Thymus (tissue), 11 donors: ENCODE results near the gene DHRS2. TPM values are rescaled to one million over a fixed set of nuclear protein-coding genes. Genes with fewer than 3 reads are reported as not detected.
"Not testable (repeated sequence)": the region's sequence is repeated elsewhere in the genome, so short reads cannot be mapped to it uniquely, and the experiment has no call there.

Experiments used
- DNase-seq, 9 donors: peaks; one replicate each; pipeline ENCODE4 v3.0.0-alpha.2; 2013; ENCODE audit warnings: low spot score in 9 of 9, low read depth in 6 of 9, missing footprints in 1 of 9
- H3K27ac ChIP-seq, 2 donors: one replicate each; pipeline ENCODE4 v1.5.1; 2013; ENCODE audit warnings: control low read depth in 1 of 2, low read depth in 1 of 2, low read length in 1 of 2, mild to moderate bottlenecking in 1 of 2, moderate library complexity in 1 of 2
- H3K27me3 ChIP-seq, 2 donors: one replicate each; pipeline ENCODE4 v1.5.1; 2013; ENCODE audit warnings: low read length in 1 of 2; ENCODE audit not compliant: control insufficient read depth in 2 of 2, insufficient read depth in 1 of 2
- H3K36me3 ChIP-seq, 2 donors: one replicate each; pipeline ENCODE4 v1.5.1; 2013; ENCODE audit warnings: low read length in 1 of 2, mild to moderate bottlenecking in 1 of 2, moderate library complexity in 1 of 2; ENCODE audit not compliant: control insufficient read depth in 2 of 2, insufficient read depth in 2 of 2
- H3K4me1 ChIP-seq, 2 donors: one replicate each; pipeline ENCODE4 v1.5.1; 2013; ENCODE audit warnings: low read length in 2 of 2; ENCODE audit not compliant: control insufficient read depth in 2 of 2, insufficient read depth in 2 of 2
- H3K4me3 ChIP-seq, 2 donors: one replicate each; pipeline ENCODE4 v1.5.1; 2013; ENCODE audit warnings: low read length in 2 of 2, control low read depth in 1 of 2, mild to moderate bottlenecking in 1 of 2
- H3K9me3 ChIP-seq, 2 donors: one replicate each; pipeline ENCODE4 v1.5.1; 2013; ENCODE audit warnings: low read length in 1 of 2, mild to moderate bottlenecking in 1 of 2; ENCODE audit not compliant: control insufficient read depth in 2 of 2, insufficient read depth in 1 of 2
- WGBS: extraction: QIAGEN DNeasy Blood & Tissue Kit; methylation state at CpG from one replicate; pipeline ENCODE4 v1.1.7; 2013; 5-methylcytosine and 5-hydroxymethylcytosine counted together
- polyA plus RNA-seq: library from polyadenylated mRNA; stranded (reverse); fragments of 200-250 nt; gene quantifications from one replicate; pipeline ENCODE4 v1.2.3, GENCODE V29; 2013
- total RNA-seq: library from RNA; stranded (reverse); fragments of 120-200 nt; gene quantifications from one replicate; pipeline ENCODE4 v1.2.4, GENCODE V29; 2013
- donor health status: healthy.

The DHRS2 gene
- total and polyA plus RNA-seq, 2 donors: 0.28 to 2.1 TPM

GRCh38 chr14:23637655-23638413 is 1.7 kb downstream of the DHRS2 start:
- H3K4me3 ChIP-seq, H3K9me3 ChIP-seq, H3K27ac ChIP-seq, H3K36me3 ChIP-seq, DNase-seq, H3K27me3 ChIP-seq, H3K4me1 ChIP-seq: not testable (repeated sequence)
- 92% methylated on average over 17 of the region's 17 CpGs for WGBS

GRCh38 chr14:23638414-23639047 is 2.4 kb downstream of the DHRS2 start:
- Histone ChIP-seq H3K27me3 (no peaks in the 10 kb centered on the region), H3K36me3 (no peaks in the 10 kb centered on the region), H3K4me1 (no peaks in the 10 kb centered on the region), H3K9me3 (no peaks in the 10 kb centered on the region), H3K4me3 (no peak overlapping the region), H3K27ac (no peak overlapping the region)
- no peak for DNase-seq
- 95% methylated on average over 8 of the region's 8 CpGs for WGBS

- WGBS: 95% methylated on average over 21 of the region's 21 CpGs
- no peak for DNase-seq
- Histone ChIP-seq H3K4me3 (no peak overlapping the region), H3K36me3 (no peaks in the 10 kb centered on the region), H3K4me1 (no peaks in the 10 kb centered on the region), H3K9me3 (no peaks in the 10 kb centered on the region), H3K27me3 (no peaks in the 10 kb centered on the region), H3K27ac (no peak overlapping the region)
Measured at GRCh38 chr14:23639048-23639890, 3.1 kb downstream of the DHRS2 start.

GRCh38 chr14:23639891-23640523 is 3.8 kb downstream of the DHRS2 start:
- Histone ChIP-seq H3K27ac (no peak overlapping the region), H3K4me1 (no peaks in the 10 kb centered on the region), H3K27me3 (no peaks in the 10 kb centered on the region), H3K36me3 (no peaks in the 10 kb centered on the region), H3K9me3 (no peaks in the 10 kb centered on the region), H3K4me3 (no peak overlapping the region)
- no peak for DNase-seq
- 97% methylated on average over 8 of the region's 8 CpGs for WGBS

- H3K4me1 ChIP-seq: no peaks in the 10 kb centered on the region
- 81% methylated on average over 5 of the region's 5 CpGs for WGBS
- no peak overlapping the region for H3K4me3 ChIP-seq
- DNase-seq: peak in 1 of 9 donors; percentile 3
- H3K9me3 ChIP-seq: no peaks in the 10 kb centered on the region
- H3K36me3 ChIP-seq: no peaks in the 10 kb centered on the region
- H3K27me3 ChIP-seq: no peaks in the 10 kb centered on the region
- no peak overlapping the region for H3K27ac ChIP-seq
Measured at GRCh38 chr14:23640524-23641141, 4.5 kb downstream of the DHRS2 start.

GRCh38 chr14:23641180-23641914 is 5.2 kb downstream of the DHRS2 start:
- H3K9me3 ChIP-seq: no peaks in the 10 kb centered on the region

GRCh38 chr14:23641915-23642588 is 5.9 kb downstream of the DHRS2 start:
- WGBS: 70% methylated on average over 3 of the region's 3 CpGs

More at GRCh38 chr14:23641180-23641914, 5.2 kb downstream of the DHRS2 start:
- Histone ChIP-seq H3K4me1 (no peaks in the 10 kb centered on the region), H3K27me3 (no peaks in the 10 kb centered on the region), H3K36me3 (no peaks in the 10 kb centered on the region), H3K27ac (no peak overlapping the region), H3K4me3 (no peak overlapping the region)
- DNase-seq: no peak
- WGBS: 98% methylated on average over 4 of the region's 4 CpGs

More at GRCh38 chr14:23641915-23642588, 5.9 kb downstream of the DHRS2 start:
- no peaks in the 10 kb centered on the region for H3K4me1 ChIP-seq
- H3K9me3 ChIP-seq: no peaks in the 10 kb centered on the region
- H3K27ac ChIP-seq: no peak overlapping the region
- no peak overlapping the region for H3K4me3 ChIP-seq
- H3K27me3 ChIP-seq: no peaks in the 10 kb centered on the region
- DNase-seq: no peak
- H3K36me3 ChIP-seq: no peaks in the 10 kb centered on the region
